ENCODE measurements around the gene KLHL29. TPM values are rescaled to one million over a fixed set of nuclear protein-coding genes. Genes with fewer than 3 reads are reported as not detected.

The KLHL29 gene
- total and polyA plus RNA-seq, 10 of the 15 experiments (the other 5 are each of a cell fraction or from before 2014, with no cell fraction given) = 1.4 to 19.5 (median 6.1) TPM

GRCh38 chr2:23487735-23488492 lies 102.9 kb downstream of the KLHL29 start (continued):
- TF ChIP-seq SUZ12 (IDR thresholded peaks at IDR 0.05; ENCODE audit: unreplicated experiment) = no peak
- peak; percentile 80 for TF ChIP-seq NR2F1 (conservative IDR thresholded peaks at IDR 0.05)
- TF ChIP-seq NFYA (IDR thresholded peaks at IDR 0.05; ENCODE audit: borderline replicate concordance, low read depth, low read length) = no peak

- no peaks in the 10 kb centered on the region; the same call in 1 of the 2 replicates for H4K20me1 ChIP-seq (ENCODE audit: control insufficient read depth, insufficient read depth)
- CTCF ChIA-PET = interaction anchor here (0.6 kb wide), 1 partner anchor 9 kb away, joined by 3 read pairs; no protein-coding TSS in a partner anchor
- H3K4me2 ChIP-seq (ENCODE audit: control insufficient read depth, insufficient read depth) = no peak overlapping the region
- no peak overlapping the region for H3K4me3 ChIP-seq
- H3K4me1 ChIP-seq (ENCODE audit: control insufficient read depth, insufficient read depth, low read length) = peaks cover 12% of the 10 kb centered on the region
- H3K9ac ChIP-seq (ENCODE audit: control insufficient read depth, insufficient read depth, low read length) = no peak overlapping the region
- H3K36me3 ChIP-seq (ENCODE audit: control insufficient read depth in 2 of 2, insufficient read depth in 2 of 2, low read length in 1 of 2) = peaks cover 0 to 5% of the 10 kb centered on the region in 2 experiments; a peak in 2 of 4 replicates
- no peak for DNase-seq (ENCODE audit: low read depth, low spot score)
- H3K9me3 ChIP-seq (replicated peaks; ENCODE audit: control insufficient read depth, insufficient read depth, low read length) = no peaks in the 10 kb centered on the region
- no peak for ATAC-seq
- POLR2A ChIA-PET = no interaction called here
- no TSS peak for BruUV-seq (replicated peaks)
- in situ Hi-C loops (cut with MboI) = no loop called here
- no peaks in the 10 kb centered on the region for H3K27me3 ChIP-seq (replicated peaks in 1 of 2; ENCODE audit: control insufficient read depth in 2 of 2, insufficient read depth in 2 of 2, low read length in 1 of 2)
- intact Hi-C loops (cut with micrococcal nuclease; ENCODE audit: unreplicated experiment) = no loop called here
- no peaks in the 10 kb centered on the region for H3K79me2 ChIP-seq (ENCODE audit: control insufficient read depth, insufficient read depth, low read length)
- SMC1A ChIA-PET (ENCODE audit: uncharacterized antibody, unreplicated experiment) = interaction anchor here (0.7 kb wide), 1 partner anchor 184 kb away, joined by 3 read pairs; no protein-coding TSS in a partner anchor
- whole genome bisulfite sequencing (ENCODE audit: insufficient coverage, insufficient replicate concordance, low lambda C conversion rate, missing lambda C conversion rate) = 47% methylated on average over 4 of the region's 4 CpGs
- RAD21 ChIA-PET (ENCODE audit: unreplicated experiment) = no interaction called here
- no peak for FAIRE-seq
- H3K27ac ChIP-seq (ENCODE audit: control insufficient read depth, insufficient read depth) = no peak overlapping the region
- TF ChIP-seq RUNX3 (IDR thresholded peaks at IDR 0.05; ENCODE audit: low read length) (peak; percentile 35; the same call in 1 of the 2 replicates), RFX5 (IDR thresholded peaks at IDR 0.05; ENCODE audit: low read depth, low read length) (no peak), SREBF1 (IDR thresholded peaks at IDR 0.05; ENCODE audit: low read length) (no peak)
- no peak overlapping the region for H2AFZ ChIP-seq (ENCODE audit: control insufficient read depth, low read depth, low read length)
Observed at GRCh38 chr2:23488584-23488983, 103.6 kb downstream of the KLHL29 start.
